Measurements from ENCODE around the gene SND1.
A peak's percentile ranks its signal among the peaks of the same experiment; 100 is the strongest.

The SND1 gene

DNA sequence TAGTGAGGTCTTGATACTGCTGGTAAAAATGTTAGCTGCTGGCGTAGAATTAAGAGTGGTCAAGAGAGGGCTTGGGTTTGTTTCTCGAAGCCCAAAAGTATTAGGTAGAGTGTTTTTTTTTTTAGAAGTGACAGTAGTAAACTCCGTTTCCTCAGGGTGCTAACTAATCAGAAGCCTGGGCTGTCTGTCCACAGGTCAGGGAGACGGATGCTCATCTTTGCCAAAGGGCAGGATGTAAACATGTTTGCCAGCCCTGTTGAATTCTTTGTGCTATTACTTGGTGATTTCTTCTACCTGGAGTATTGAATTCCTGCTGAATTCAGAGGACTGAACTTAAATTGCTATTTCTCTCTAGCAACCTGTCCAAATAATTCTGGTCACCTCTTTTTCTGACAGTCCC lies 117.1 kb downstream of the SND1 start:
- no peak overlapping the region for H3K27ac ChIP-seq (ENCODE audit: low read length, poor library complexity, severe bottlenecking)
- DNase-seq: no peak
- peaks cover 0 to 3% of the 10 kb centered on the region in 2 experiments for H3K36me3 ChIP-seq (ENCODE audit: control insufficient read depth in 1 of 2, insufficient read depth in 2 of 2, low read depth in 1 of 2, low read length in 2 of 2)
- no peak overlapping the region for H3K18ac ChIP-seq (ENCODE audit: low read depth in 1 of 2, low read length in 2 of 2)
- H2BK12ac ChIP-seq (ENCODE audit: low read length in 2 of 2): no peak overlapping the region
- no peaks in the 10 kb centered on the region for H3K27me3 ChIP-seq (ENCODE audit: control insufficient read depth in 1 of 2, insufficient read depth in 1 of 2, low read length in 2 of 2)
- H2BK15ac ChIP-seq (ENCODE audit: low read depth, poor library complexity, severe bottlenecking): no peak overlapping the region
- no peak overlapping the region for H3K4me3 ChIP-seq (ENCODE audit: insufficient read depth in 1 of 2, low read depth in 1 of 2, low read length in 2 of 2)
- H4K91ac ChIP-seq (ENCODE audit: low read length): no peak overlapping the region
- no peak overlapping the region for H2BK120ac ChIP-seq (ENCODE audit: low read depth, low read length)
- no peak overlapping the region for H2AFZ ChIP-seq (ENCODE audit: low read depth, low read length)
- peaks cover 5% of the 10 kb centered on the region for H3K4me1 ChIP-seq (ENCODE audit: control insufficient read depth, insufficient read depth, low read depth, low read length)
- no peaks in the 10 kb centered on the region for H3K9me3 ChIP-seq (ENCODE audit: control insufficient read depth, low read length)
- no peak overlapping the region for H4K8ac ChIP-seq (ENCODE audit: low read length)
- peak overlapping the region; percentile 16 for H2AK5ac ChIP-seq (ENCODE audit: low read length, severe bottlenecking)
- no peak overlapping the region for H3K4ac ChIP-seq (ENCODE audit: low read depth in 1 of 2, low read length in 2 of 2)
- no peak overlapping the region for H3K9ac ChIP-seq (ENCODE audit: low read length)
- H3K4me2 ChIP-seq (ENCODE audit: low read length, poor library complexity, severe bottlenecking): no peak overlapping the region
- H3K79me1 ChIP-seq (replicated peaks; ENCODE audit: low read length, poor library complexity, severe bottlenecking): peaks cover 13% of the 10 kb centered on the region
- H3K23ac ChIP-seq (ENCODE audit: low read length in 2 of 2): no peak overlapping the region
- no peak overlapping the region for H2BK5ac ChIP-seq (ENCODE audit: low read depth, low read length, poor library complexity, severe bottlenecking)
- H3K14ac ChIP-seq (ENCODE audit: low read length in 2 of 2): no peak overlapping the region
- WGBS: 80% methylated on average over 4 of the region's 4 CpGs

DNA sequence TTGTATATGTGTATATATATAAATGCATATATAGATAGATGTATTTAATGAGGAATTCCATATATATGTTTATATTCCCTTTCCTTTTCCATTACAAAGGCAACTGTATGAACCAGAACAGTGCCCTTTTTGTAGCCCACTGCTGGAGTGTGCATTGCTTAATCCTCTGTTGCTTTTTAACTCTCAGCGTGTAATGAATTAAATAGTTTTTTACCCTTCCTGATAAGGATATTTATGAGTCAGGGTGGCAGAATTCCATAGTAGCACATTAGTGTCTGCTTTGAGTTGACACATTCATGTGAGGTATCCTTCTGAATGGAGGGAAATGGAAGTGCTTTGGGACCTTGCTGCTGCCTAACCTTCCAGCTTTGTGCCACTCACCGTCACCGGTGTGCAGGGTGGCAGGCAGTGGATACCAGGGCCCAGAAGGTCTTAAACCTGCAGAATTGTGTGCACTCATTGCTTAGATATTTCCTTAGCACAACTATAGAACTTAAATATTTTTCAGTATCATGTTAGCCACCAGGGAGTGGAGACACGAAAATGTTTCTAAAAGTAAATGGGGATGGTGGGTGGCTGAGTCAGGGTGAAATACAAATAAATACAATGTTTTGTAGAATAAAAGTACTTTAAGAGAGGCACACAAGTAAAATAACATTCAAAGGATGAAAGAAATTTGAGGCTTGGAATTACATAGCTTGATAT lies 117.9 kb downstream of the SND1 start:
- Histone ChIP-seq H3K18ac (ENCODE audit: low read depth in 1 of 2, low read length in 2 of 2) (no peak overlapping the region), H3K36me3 (ENCODE audit: control insufficient read depth in 1 of 2, insufficient read depth in 2 of 2, low read depth in 1 of 2, low read length in 2 of 2) (no peaks in the 10 kb centered on the region), H3K27ac (ENCODE audit: low read length, poor library complexity, severe bottlenecking) (no peak overlapping the region), H2BK5ac (ENCODE audit: low read depth, low read length, poor library complexity, severe bottlenecking) (no peak overlapping the region), H3K9ac (ENCODE audit: low read length) (no peak overlapping the region), H3K4me1 (ENCODE audit: control insufficient read depth, insufficient read depth, low read depth, low read length) (peaks cover 5% of the 10 kb centered on the region), H2AFZ (ENCODE audit: low read depth, low read length) (no peak overlapping the region), H2BK15ac (ENCODE audit: low read depth, poor library complexity, severe bottlenecking) (no peak overlapping the region), H3K79me1 (replicated peaks; ENCODE audit: low read length, poor library complexity, severe bottlenecking) (peaks cover 11% of the 10 kb centered on the region), H3K4me2 (ENCODE audit: low read length, poor library complexity, severe bottlenecking) (no peak overlapping the region), H4K91ac (ENCODE audit: low read length) (no peak overlapping the region), H3K9me3 (ENCODE audit: control insufficient read depth, low read length) (no peaks in the 10 kb centered on the region), H2BK120ac (ENCODE audit: low read depth, low read length) (no peak overlapping the region), H3K27me3 (ENCODE audit: control insufficient read depth in 1 of 2, insufficient read depth in 1 of 2, low read length in 2 of 2) (no peaks in the 10 kb centered on the region), H3K4ac (ENCODE audit: low read depth in 1 of 2, low read length in 2 of 2) (no peak overlapping the region), H2AK5ac (ENCODE audit: low read length, severe bottlenecking) (no peak overlapping the region), H3K23ac (ENCODE audit: low read length in 2 of 2) (peak overlapping the region in 1 of 2 experiments; percentile 73), H2BK12ac (ENCODE audit: low read length in 2 of 2) (no peak overlapping the region), H4K8ac (ENCODE audit: low read length) (peak overlapping the region; percentile 38), H3K14ac (ENCODE audit: low read length in 2 of 2) (no peak overlapping the region), H3K4me3 (ENCODE audit: insufficient read depth in 1 of 2, low read depth in 1 of 2, low read length in 2 of 2) (no peak overlapping the region)
- 50% methylated on average over 3 of the region's 4 CpGs for WGBS
- peak; percentile 52 for DNase-seq

DNA sequence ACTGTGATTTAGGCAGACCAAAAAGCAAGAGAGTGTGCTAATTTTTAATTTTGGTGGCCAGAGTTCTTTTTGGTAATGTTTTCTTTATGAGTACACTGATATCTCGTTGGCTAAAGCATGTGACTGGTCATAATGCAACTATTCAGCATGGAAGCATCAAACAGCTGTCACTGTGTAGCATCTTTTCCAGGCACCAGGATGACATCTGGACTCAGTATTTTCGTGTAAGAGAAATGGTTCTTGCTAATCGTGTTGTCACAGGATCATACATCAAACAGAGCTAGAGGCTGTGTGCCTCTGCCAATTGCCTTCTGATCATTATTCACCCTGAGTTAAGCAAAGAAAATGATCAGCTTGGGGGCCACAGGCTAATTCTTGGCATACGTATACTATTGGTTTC lies 118.9 kb downstream of the SND1 start:
- H3K14ac ChIP-seq (ENCODE audit: low read length in 2 of 2): no peak overlapping the region
- no peak overlapping the region for H3K4ac ChIP-seq (ENCODE audit: low read depth in 1 of 2, low read length in 2 of 2)
- no peak overlapping the region for H3K23ac ChIP-seq (ENCODE audit: low read length in 2 of 2)
- H3K18ac ChIP-seq (ENCODE audit: low read depth in 1 of 2, low read length in 2 of 2): no peak overlapping the region
- H2BK120ac ChIP-seq (ENCODE audit: low read depth, low read length): no peak overlapping the region
- H3K27me3 ChIP-seq (ENCODE audit: control insufficient read depth in 1 of 2, insufficient read depth in 1 of 2, low read length in 2 of 2): no peaks in the 10 kb centered on the region
- H3K36me3 ChIP-seq (ENCODE audit: control insufficient read depth in 1 of 2, insufficient read depth in 2 of 2, low read depth in 1 of 2, low read length in 2 of 2): no peaks in the 10 kb centered on the region
- H4K91ac ChIP-seq (ENCODE audit: low read length): peak overlapping the region; percentile 39
- no peak overlapping the region for H3K27ac ChIP-seq (ENCODE audit: low read length, poor library complexity, severe bottlenecking)
- H2BK15ac ChIP-seq (ENCODE audit: low read depth, poor library complexity, severe bottlenecking): no peak overlapping the region
- H3K4me3 ChIP-seq (ENCODE audit: insufficient read depth in 1 of 2, low read depth in 1 of 2, low read length in 2 of 2): no peak overlapping the region
- H2BK5ac ChIP-seq (ENCODE audit: low read depth, low read length, poor library complexity, severe bottlenecking): no peak overlapping the region
- H3K79me1 ChIP-seq (replicated peaks; ENCODE audit: low read length, poor library complexity, severe bottlenecking): peaks cover 9% of the 10 kb centered on the region
- H2BK12ac ChIP-seq (ENCODE audit: low read length in 2 of 2): no peak overlapping the region
- H3K4me2 ChIP-seq (ENCODE audit: low read length, poor library complexity, severe bottlenecking): no peak overlapping the region
- no peak overlapping the region for H3K9ac ChIP-seq (ENCODE audit: low read length)
- DNase-seq: peak; percentile 27
- H4K8ac ChIP-seq (ENCODE audit: low read length): no peak overlapping the region
- H3K9me3 ChIP-seq (ENCODE audit: control insufficient read depth, low read length): no peaks in the 10 kb centered on the region
- WGBS: 53% methylated on average over 4 of the region's 4 CpGs
- peaks cover 5% of the 10 kb centered on the region for H3K4me1 ChIP-seq (ENCODE audit: control insufficient read depth, insufficient read depth, low read depth, low read length)
- no peak overlapping the region for H2AK5ac ChIP-seq (ENCODE audit: low read length, severe bottlenecking)
- H2AFZ ChIP-seq (ENCODE audit: low read depth, low read length): no peak overlapping the region

DNA sequence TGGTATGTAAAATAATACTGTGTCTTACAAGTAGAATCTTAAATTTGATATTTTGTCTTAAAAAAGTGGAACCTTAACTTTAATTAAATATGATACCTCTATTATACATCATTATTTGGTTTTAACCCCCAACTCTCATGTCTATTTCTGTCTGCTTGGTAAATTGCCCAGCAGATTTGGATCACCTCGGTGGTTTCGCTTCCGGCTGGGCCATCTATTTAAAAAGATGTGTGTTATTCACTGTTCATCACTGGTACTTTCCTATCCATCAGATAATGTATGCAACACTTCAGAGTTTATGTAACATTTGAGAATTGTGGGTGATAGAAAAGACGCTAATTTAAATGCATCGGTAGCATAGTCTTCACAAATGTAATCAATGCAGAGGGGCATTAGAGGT lies 119.7 kb downstream of the SND1 start:
- Histone ChIP-seq H4K8ac (ENCODE audit: low read length) (no peak overlapping the region), H2BK12ac (ENCODE audit: low read length in 2 of 2) (no peak overlapping the region), H3K4me3 (ENCODE audit: insufficient read depth in 1 of 2, low read depth in 1 of 2, low read length in 2 of 2) (no peak overlapping the region), H3K9ac (ENCODE audit: low read length) (no peak overlapping the region), H3K4ac (ENCODE audit: low read depth in 1 of 2, low read length in 2 of 2) (no peak overlapping the region), H2AFZ (ENCODE audit: low read depth, low read length) (no peak overlapping the region), H3K9me3 (ENCODE audit: control insufficient read depth, low read length) (no peaks in the 10 kb centered on the region), H4K91ac (ENCODE audit: low read length) (no peak overlapping the region), H2BK15ac (ENCODE audit: low read depth, poor library complexity, severe bottlenecking) (no peak overlapping the region), H3K18ac (ENCODE audit: low read depth in 1 of 2, low read length in 2 of 2) (no peak overlapping the region), H2BK5ac (ENCODE audit: low read depth, low read length, poor library complexity, severe bottlenecking) (no peak overlapping the region), H3K36me3 (ENCODE audit: control insufficient read depth in 1 of 2, insufficient read depth in 2 of 2, low read depth in 1 of 2, low read length in 2 of 2) (no peaks in the 10 kb centered on the region), H2BK120ac (ENCODE audit: low read depth, low read length) (no peak overlapping the region), H3K14ac (ENCODE audit: low read length in 2 of 2) (no peak overlapping the region), H2AK5ac (ENCODE audit: low read length, severe bottlenecking) (no peak overlapping the region), H3K4me1 (ENCODE audit: control insufficient read depth, insufficient read depth, low read depth, low read length) (peaks cover 5% of the 10 kb centered on the region), H3K79me1 (replicated peaks; ENCODE audit: low read length, poor library complexity, severe bottlenecking) (peaks cover 5% of the 10 kb centered on the region), H3K27me3 (ENCODE audit: control insufficient read depth in 1 of 2, insufficient read depth in 1 of 2, low read length in 2 of 2) (no peaks in the 10 kb centered on the region), H3K27ac (ENCODE audit: low read length, poor library complexity, severe bottlenecking) (no peak overlapping the region), H3K4me2 (ENCODE audit: low read length, poor library complexity, severe bottlenecking) (no peak overlapping the region), H3K23ac (ENCODE audit: low read length in 2 of 2) (no peak overlapping the region)
- no peak for DNase-seq
- WGBS: no CpG with 5 or more reads among the region's 5 CpGs
